ENCODE data around the gene OXTR.

OXTR gene

GRCh38 chr3:8767667-8768363 is 1.6 kb downstream of the OXTR start:
- DNase-seq (ENCODE audit: low spot score): no peak

GRCh38 chr3:8767256-8767666 is 2.2 kb downstream of the OXTR start:
- DNase-seq (ENCODE audit: low spot score): no peak

GRCh38 chr3:8766148-8766547 is 3.3 kb downstream of the OXTR start:
- no peak for DNase-seq (ENCODE audit: low spot score)

- no peak for DNase-seq (ENCODE audit: low spot score)
Measured at GRCh38 chr3:8765528-8765927, 3.9 kb downstream of the OXTR start.

- no peak for DNase-seq (ENCODE audit: low spot score)
Measured at GRCh38 chr3:8764528-8764927, 4.9 kb downstream of the OXTR start.

GRCh38 chr3:8762607-8763377 is 6.6 kb downstream of the OXTR start:
- DNase-seq (ENCODE audit: low spot score): no peak

GRCh38 chr3:8761866-8762265 is 7.5 kb downstream of the OXTR start:
- no peak for DNase-seq (ENCODE audit: low spot score)

GRCh38 chr3:8760506-8760905 is 8.9 kb downstream of the OXTR start:
- DNase-seq (ENCODE audit: low spot score): no peak

GRCh38 chr3:8760091-8760490 is 9.3 kb downstream of the OXTR start:
- no peak for DNase-seq (ENCODE audit: low spot score)

- no peak for DNase-seq (ENCODE audit: low spot score)
Measured at GRCh38 chr3:8759038-8759707, 10.2 kb downstream of the OXTR start.

- DNase-seq (ENCODE audit: low spot score): no peak
Measured at GRCh38 chr3:8757551-8758518, 11.6 kb downstream of the OXTR start.

GRCh38 chr3:8756671-8757070 is 12.7 kb downstream of the OXTR start:
- no peak for DNase-seq (ENCODE audit: low spot score)

- DNase-seq (ENCODE audit: low spot score): no peak
Measured at GRCh38 chr3:8755564-8756237, 13.7 kb downstream of the OXTR start.

- DNase-seq (ENCODE audit: low spot score): no peak
Measured at GRCh38 chr3:8755097-8755496, 14.3 kb downstream of the OXTR start.

GRCh38 chr3:8752832-8753231 is 16.6 kb downstream of the OXTR start:
- no peak for DNase-seq (ENCODE audit: low spot score)

GRCh38 chr3:8749316-8749715 is 20.1 kb downstream of the OXTR start:
- DNase-seq (ENCODE audit: low spot score): no peak

- DNase-seq (ENCODE audit: low spot score): no peak
Measured at GRCh38 chr3:8746780-8747345, 22.6 kb downstream of the OXTR start.

- DNase-seq (ENCODE audit: low spot score): no peak
Measured at GRCh38 chr3:8745619-8746370, 23.6 kb downstream of the OXTR start.

GRCh38 chr3:8743911-8744310 is 25.5 kb downstream of the OXTR start:
- DNase-seq (ENCODE audit: low spot score): no peak

- no peak for DNase-seq (ENCODE audit: low spot score)
Measured at GRCh38 chr3:8743021-8743601, 26.3 kb downstream of the OXTR start.
